ENCODE results near the gene DCHS1.

The DCHS1 gene

GRCh38 chr11:6604081-6604626, 51.5 kb downstream of the DCHS1 start:
- H3K4me3 ChIP-seq (ENCODE audit: low read depth, low read length): peak overlapping the region; percentile 70
- 0 out of 2 replicates have a peak, but pooled peaks have one; percentile 23 for TF ChIP-seq CTCF (IDR thresholded peaks at IDR 0.05; ENCODE audit: borderline replicate concordance, insufficient read depth, low read depth, low read length)

GRCh38 chr11:6603287-6604080, 52.1 kb downstream of the DCHS1 start, which contains the start of the genes ILK and RRP8:
Gene ILK (plus strand): TSS chr11:6603774. CDS start chr11:6604272, 498 bp downstream.
Gene RRP8 (minus strand): TSS chr11:6603616. CDS start chr11:6603502, 114 bp downstream.
- no peak for TF ChIP-seq CTCF (IDR thresholded peaks at IDR 0.05; ENCODE audit: borderline replicate concordance, insufficient read depth, low read depth, low read length)
- peak within 1 kb of the TSS; percentile 70 for H3K4me3 ChIP-seq (ENCODE audit: low read depth, low read length)

GRCh38 chr11:6602096-6602940, 53.3 kb downstream of the DCHS1 start:
- peak overlapping the region; percentile 70 for H3K4me3 ChIP-seq (ENCODE audit: low read depth, low read length)
- no peak for TF ChIP-seq CTCF (IDR thresholded peaks at IDR 0.05; ENCODE audit: borderline replicate concordance, insufficient read depth, low read depth, low read length)

- no peak overlapping the region for H3K4me3 ChIP-seq (ENCODE audit: low read depth, low read length)
- TF ChIP-seq CTCF (IDR thresholded peaks at IDR 0.05; ENCODE audit: borderline replicate concordance, insufficient read depth, low read depth, low read length): no peak
These were observed 54.6 kb downstream of the DCHS1 start for GRCh38 chr11:6601041-6601461.

GRCh38 chr11:6599881-6600390, 55.7 kb downstream of the DCHS1 start:
- no peak for TF ChIP-seq CTCF (IDR thresholded peaks at IDR 0.05; ENCODE audit: borderline replicate concordance, insufficient read depth, low read depth, low read length)
- no peak overlapping the region for H3K4me3 ChIP-seq (ENCODE audit: low read depth, low read length)

- no peak for TF ChIP-seq CTCF (IDR thresholded peaks at IDR 0.05; ENCODE audit: borderline replicate concordance, insufficient read depth, low read depth, low read length)
- H3K4me3 ChIP-seq (ENCODE audit: low read depth, low read length): no peak overlapping the region
These were observed 56.2 kb downstream of the DCHS1 start for GRCh38 chr11:6599449-6599848.

Data from GM12875 (cell line).